GM19463 (cell line): Measurements from ENCODE around the gene DGLUCY.
"Not testable (repeated sequence)": the region's sequence is repeated elsewhere in the genome, so short reads cannot be mapped to it uniquely, and the experiment has no call there.

Experiments
- ATAC-seq: cut with Tn5 transposase; IDR thresholded peaks from one replicate; pipeline ENCODE4 v1.9.1; 2021; ENCODE audit warnings: mild to moderate bottlenecking, moderate library complexity; ENCODE audit not compliant: unreplicated experiment

DGLUCY gene

DNA sequence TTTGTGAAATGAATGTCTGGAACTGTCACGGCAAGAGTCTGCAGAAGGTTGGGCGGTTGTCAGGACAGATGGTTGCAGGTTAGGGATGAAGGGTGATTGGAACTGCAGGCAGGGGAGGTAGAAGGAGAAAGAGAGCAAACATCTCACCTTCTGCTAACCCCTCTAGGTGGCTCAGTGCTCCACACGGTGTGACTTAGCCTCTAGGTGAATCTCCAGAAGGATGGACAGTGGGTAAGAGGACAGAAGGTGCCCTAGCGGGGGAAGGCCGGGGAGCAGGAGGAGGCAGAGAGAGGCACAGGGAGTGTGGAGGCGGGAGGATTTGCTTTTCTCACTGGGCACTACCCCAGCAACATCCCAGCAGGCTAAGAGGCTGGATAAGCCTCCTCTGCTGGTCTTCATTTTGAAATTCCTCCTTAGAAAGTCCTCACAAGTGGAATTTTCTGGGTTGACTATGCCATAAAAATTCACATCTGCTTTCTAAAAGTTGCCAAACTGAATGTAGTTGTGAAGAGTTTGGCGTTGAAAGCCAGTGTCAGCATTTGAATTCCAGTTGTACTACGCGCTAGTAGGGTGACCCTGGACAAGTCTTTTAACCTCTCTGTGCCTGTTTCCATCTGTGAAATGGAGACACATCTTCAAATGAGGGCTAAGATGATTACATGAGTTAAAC lies 141.3 kb downstream of the DGLUCY start:
- no peak for ATAC-seq

DNA sequence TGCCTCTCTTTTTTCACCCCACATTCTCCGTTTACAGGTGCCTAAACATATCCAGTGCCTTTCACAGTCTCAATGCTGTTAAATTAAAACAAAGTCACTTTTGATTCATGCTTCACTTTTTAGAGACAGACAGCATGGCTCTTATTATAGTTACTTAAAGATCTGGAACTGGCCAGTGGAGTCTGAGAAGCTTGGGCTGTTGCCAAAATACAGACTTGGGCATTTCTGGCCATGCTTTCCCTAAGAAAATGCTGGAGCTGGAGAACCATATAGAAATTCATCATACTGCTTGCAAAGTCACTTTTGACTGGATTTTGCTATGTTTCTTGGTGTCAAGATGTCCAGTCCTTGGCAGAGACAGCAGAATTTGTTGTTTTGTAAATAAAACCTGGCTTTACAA lies 142.8 kb downstream of the DGLUCY start:
- no peak for ATAC-seq

DNA sequence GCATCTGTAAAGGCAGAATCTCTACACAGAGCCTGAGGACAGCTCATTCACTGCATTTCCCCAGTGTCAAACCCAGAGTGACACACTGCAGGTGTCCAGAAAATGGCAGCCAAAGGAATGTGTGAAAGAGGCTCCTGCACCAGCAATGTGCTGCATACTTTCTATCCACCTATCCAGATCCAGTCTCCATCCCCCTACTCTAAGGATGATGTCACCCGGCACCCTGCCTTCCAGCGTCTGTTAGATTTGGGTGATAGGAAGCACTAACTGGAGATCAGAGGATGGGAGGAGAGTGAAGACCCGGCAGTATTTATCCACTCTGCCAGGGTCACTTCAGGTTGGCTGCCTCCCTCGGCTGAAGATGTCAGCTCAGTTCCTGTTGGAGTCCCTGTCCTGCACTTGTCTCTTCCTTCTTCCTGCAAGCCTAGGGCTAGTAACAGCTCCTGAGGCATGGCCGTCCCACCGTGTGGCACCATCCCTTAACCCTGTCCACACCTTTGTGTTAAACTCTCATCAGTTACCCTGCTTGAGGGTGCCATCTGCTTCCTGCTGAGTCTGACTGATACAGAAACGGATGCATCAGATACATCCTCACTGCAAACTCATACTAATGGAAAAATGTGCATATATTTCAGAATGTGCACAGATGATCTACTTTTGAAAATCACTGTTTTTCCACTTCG lies 143.6 kb downstream of the DGLUCY start:
- no peak for ATAC-seq

DNA sequence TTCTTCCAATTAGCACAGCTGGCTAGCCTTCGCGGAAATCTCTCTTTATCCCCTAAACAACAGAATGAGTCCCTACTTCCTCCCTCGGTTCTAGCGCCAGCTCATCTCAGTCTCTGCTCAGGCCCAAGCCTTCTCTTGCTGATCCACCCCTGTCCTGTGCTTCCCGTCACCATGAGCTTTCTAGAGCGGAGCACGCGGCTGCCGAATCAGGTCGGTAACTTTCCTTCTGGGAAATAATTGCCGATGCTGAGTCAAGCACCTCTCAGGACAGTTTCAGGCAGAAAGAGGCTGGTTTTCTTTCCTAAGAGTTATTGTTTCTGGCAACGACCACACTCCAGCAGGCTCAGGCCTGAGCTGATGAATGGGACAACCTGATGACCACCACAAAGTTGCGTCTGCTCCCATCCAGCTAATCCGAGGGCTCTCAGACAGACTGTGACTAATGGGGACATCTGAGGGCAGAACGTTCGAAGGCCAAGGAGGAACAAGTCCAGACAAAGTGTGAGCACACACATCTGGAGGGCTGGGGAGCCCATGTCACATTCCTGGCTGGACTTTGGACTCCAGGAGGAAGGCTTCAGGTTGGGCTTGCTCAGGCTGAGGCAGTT lies 144.2 kb downstream of the DGLUCY start:
- ATAC-seq: no peak

DNA sequence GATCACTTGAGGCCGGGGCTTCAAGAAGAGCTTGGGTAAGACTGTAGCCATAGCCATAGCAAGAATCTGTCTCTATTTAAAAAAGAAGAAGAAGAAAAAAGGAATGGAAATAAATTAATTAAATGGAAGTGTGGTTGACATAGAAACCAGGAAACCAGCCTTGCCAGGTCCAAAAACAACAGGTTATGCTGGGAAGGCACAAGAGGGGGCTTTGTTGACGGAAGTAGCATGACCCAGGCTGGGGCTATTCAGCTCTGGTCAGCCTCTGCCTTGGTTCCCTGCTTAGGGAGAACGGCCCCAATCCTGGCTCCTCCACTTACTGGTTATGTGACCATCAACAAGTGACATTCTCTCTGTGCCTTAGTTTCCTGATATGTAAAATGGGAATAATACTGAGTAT lies 145.0 kb downstream of the DGLUCY start:
- no peak for ATAC-seq

DNA sequence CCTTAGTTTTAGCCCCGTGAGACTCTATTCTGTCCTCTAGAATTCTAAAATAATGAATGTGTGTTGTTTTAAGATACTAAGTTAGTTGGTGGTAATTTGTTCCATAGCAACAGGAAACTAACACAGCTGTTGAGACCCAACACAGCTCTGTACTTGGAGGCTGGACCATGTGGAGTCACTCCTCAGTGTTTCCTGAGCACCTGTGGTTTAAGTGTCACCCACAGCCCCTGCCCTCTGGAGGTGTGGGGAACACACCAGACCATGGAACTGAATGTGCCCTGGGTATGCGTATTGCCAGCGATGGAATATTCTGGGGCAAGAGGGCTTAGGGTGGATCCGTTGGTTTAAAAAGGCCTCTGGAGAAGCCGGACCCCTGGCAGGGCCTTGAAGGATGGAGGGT lies 147.2 kb downstream of the DGLUCY start:
- no peak for ATAC-seq

DNA sequence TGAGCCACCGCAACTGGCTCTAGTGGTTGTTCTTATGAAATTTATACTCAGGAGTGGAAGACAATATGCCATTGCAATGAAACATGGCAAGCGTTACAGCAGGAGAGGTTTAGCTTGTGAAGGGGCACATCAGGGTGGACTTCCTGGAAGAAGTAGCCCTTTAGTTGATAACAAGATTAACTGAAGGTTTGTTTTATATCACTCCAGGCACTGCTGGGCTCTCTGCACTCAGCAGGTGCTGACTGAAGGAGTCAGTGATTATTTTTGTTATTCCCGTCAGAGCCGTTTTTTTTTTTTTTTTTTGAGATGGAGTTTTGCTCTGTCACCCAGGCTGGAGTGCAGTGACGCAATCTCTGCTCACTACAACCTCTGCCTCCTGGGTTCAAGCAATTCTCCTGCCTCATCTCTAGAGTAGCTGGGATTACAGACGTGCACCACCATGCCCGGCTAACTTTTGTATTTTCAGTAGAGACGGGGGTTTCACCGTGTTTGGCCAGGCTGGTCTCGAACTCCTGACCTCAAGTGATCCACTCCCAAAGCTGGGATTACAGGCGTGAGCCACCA lies 148.2 kb downstream of the DGLUCY start:
- no peak for ATAC-seq

DNA sequence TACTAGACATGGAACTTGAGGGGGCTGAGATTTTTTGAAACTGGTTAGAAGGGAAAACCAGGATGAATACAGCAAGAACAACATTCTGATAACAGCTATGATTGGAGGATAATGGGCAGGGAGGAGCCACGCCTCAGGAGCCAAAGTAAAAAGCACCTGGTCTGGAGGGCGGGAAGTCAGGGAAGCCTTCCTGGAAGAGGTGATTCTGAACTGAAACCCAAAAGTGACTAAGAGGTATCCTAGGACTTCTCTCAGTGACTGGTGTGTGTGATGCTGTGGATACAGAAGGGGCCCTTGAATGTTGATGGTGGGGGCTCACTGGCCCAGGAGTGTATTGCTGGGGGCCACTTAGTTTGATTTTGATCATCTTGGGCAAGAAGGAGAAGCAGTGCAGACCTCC lies 149.5 kb downstream of the DGLUCY start:
- ATAC-seq: no peak

DNA sequence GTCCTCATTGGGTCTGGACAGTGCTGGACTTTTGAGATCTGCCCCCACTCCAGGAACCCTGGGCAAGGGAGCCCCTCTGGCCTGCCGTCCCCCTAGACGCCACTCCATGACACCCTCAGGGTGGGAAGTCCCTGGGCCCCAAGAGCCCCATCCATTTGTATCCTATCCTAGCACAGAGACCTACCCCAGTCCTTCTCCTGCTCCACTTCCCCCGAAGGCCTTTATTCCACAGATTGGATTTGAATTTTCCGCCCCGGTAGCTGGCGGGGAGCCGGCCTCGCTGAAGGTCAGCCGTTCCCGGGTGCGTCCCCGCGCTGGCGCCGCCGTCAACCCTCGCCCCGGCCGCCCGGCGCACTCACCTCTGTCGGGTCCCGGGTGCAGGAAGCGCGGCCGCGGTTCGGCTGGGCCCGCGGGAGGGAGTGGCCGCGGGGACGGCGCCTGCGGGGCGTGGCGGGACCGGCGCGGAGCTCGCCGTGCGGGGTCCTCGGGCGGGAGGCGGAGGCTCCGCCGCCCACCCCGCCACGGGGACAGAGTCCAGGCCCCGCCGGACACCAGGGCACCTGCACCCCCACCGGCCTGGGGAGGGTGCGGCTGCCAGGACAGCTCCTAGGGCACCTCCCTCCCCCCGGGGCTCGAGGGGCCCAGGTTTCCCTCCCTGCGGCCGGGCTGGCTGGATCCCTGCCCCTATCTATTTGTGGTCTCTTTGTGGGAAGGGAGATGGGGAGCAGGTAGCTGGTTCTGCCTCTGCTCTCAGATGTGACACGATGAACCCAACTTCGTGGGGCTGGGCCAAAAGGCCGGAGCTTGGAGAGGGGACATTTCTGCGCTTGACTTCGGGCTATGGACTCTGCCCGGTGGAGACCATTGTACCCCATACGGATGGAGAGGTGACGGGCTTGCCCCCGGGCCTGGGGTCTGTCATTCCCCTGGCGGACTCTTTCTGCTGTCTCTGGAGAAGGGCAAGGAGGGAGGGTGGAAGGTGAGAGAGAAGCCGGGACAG lies 150.6 kb downstream of the DGLUCY start:
- no peak for ATAC-seq

DNA sequence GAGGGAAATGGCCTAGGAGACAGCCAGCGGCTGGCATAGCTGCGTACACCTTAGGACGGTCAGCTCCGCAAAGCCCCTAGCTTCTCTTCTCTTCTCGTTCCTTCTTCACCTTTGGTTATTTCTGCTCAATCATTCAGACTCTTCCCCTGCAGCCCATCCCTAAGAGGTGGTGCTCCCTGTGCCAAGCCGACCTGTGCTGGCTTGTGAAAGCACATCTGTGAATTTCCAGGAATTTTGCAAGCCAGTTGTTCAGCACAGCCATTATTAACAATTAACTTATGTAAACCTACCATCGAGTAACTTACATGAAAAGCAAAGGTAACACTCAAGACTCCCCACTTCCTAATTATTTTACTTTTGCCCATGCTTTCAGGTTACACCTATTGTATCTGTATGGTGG lies 151.5 kb downstream of the DGLUCY start:
- ATAC-seq: no peak

DNA sequence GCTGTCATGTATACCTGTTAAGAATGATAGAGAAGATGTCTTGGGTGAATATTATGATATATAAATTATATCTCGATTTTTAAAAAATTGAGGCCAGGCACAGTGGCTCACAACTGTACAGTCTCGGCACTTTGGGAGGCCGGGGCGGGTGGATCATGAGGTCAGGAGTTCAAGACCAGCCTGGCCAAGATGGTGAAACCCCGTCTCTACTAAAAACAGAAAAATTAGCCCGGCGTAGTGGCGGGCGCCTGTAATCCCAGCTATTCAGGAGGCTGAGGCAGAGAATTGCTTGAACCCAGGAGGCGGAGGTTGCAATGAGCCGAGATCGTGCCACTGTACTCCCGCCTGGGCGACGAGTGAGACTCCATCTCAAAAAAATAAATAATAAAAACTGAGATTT lies 152.4 kb downstream of the DGLUCY start:
- ATAC-seq: not testable (repeated sequence)

DNA sequence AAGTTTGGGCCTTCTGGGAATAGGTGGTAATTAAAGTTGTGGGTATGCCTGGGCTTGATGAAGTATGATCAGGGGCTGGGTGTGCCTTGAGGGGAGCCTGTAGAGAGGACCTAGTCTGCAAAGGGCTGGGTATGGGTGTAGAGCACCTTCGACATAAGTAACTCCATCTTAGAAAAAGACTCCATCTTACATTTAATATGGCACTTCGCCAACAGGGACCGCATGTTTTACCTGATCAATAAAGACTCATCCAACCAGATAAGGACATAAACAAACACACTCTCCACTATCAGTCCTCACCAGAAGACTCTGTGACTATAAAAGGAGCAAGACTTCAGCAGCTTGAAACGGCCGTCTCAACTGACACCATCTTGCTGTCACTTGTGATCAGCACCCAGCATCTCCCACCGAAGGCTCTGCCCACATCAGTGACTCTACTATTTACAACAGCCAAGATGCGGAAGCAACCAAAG lies 154.1 kb downstream of the DGLUCY start:
- ATAC-seq: no peak

DNA sequence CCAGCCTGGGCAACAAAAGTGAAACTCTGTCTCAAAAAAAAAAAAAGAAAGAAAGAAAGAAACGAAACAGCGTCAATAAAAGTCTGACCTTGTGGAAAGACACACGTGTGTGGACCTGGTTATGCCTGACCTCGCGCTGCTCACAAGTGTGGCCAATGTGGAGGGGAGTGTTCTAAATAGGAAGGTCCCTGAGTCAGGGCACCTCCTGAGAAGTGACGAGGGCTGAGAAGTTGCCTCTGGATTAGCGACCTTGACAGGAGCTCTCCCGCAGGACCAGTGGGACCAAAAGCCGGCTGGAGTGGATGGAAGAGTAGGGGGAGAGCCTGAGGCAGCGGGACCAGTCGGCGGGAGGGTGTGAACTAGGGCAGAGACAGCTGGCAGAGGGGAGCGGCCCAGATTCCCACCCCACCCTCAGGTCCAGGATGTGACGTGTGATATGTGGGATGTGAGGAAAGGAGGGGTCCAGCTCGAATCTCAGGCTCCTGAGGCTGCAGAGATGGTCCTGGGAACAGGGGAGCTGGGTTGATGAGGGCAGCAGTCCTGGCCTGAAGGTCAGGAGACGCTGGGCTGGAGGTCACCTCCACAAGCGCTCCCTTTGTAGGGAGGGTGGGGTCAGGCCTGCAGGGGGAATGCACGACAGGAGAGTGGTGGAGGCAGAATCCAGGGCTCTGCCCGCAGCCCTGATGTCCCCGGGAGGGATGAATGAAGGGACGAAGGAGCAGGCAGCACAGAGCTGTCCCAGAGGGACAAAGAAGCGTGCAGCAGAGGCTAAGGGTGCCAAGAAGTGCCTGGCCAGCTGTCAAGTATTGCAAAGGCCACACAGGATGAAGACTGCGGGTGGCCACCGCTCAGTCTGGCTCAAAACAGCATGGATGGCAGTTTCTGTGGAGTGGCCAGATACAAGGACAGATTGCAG lies 155.5 kb downstream of the DGLUCY start:
- no peak for ATAC-seq

DNA sequence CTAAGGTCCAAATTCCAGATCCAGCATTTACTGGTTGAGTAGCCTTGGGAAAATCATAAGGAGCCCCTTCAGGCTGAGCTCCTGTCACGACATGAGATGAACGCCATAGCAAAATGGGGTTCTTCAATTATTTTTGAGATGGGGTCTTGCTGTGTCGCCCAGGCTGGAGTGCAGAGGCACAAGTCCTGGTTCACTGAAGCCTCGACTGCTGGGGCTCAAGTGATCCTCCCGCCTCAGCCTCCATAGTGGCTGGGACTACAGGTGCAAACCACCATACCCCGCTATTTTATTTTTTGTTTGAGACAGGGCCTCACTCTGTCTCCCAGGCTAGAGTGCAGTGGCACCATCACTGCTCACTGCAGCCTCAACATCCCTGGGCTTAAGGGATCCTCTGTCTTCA lies 156.3 kb downstream of the DGLUCY start:
- no peak for ATAC-seq

DNA sequence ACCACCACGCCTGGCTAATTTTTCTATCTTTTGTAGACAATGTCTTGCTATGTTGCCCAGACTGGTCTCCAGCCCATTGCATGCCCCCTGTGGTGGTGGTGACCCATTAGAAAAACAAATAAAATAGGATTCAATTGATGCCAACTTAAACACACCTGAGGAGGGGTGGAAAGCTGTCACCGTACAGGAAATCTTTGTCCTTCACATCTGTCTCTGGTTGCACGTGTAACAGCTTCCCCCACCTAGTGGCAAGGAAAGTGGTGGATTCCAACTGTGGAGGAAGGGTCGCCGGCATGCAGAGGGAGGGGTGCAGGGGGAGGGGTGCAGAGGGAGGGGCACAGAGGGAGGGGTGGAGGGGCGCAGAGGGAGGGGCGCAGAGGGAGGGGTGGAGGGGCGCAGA lies 156.7 kb downstream of the DGLUCY start:
- ATAC-seq: no peak

DNA sequence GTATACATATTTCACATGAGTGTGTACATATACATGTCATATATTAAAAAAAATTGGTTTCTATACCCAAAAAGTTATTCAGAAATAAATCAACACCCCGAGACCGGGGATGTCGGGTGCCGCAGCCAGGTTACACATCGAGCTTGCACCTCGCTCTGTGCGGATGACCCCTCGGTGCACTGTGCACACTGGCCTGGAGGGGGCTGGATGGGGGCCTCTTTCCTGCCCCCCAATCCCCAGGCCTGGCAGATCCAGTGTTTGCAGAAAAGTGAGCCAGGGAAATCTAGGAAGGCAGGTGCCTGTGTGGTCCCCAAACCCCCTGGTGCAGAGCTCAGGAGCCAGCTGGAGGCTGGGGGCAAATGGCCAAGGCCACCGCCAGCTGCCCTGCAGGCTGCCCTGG lies 157.8 kb downstream of the DGLUCY start:
- no peak for ATAC-seq

DNA sequence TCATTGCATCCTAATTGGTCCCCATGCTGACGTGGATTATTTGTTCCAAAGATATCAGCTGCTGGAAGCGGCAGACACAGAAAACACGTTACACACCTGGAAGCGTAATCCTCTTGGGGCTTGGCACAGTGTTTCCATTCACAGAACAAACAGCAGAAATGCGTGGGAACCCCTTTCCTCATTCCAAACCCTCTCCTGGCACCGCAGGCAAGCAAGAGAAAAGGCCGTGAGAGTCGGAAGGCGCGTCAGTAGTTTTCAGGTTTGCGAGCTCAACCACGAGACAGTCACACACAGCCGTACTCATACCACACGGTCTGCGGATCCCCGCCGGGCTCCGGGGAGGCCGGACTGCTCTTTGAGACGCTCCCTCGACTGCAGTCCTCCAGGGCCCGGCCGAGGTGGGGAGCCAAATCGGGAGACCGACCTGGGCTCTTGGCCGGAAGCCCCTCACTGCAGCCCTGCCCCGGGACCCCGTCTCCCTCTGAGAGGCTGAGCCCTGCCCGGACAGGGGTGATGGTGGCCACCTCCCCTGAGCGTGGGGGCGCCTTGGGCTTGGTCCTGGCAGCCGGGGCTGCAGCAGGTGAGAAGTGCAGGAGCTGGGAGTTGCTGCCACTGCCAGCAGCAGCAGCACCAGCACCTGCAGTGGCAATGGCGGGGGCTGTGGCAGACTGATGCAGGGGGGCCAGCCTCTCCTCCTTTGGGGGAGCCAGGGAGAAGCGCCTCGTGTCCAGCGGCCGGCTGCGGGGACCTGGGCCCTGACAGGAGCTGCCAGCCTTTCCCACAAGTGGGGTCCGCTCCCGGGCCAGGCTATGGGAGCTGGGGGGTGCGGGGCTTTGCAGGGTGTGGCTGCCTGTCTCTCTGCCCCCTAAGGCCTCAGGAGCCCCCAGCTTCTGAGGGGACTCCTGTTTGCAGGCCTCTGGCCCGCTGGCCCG lies 158.7 kb downstream of the DGLUCY start:
- no peak for ATAC-seq

DNA sequence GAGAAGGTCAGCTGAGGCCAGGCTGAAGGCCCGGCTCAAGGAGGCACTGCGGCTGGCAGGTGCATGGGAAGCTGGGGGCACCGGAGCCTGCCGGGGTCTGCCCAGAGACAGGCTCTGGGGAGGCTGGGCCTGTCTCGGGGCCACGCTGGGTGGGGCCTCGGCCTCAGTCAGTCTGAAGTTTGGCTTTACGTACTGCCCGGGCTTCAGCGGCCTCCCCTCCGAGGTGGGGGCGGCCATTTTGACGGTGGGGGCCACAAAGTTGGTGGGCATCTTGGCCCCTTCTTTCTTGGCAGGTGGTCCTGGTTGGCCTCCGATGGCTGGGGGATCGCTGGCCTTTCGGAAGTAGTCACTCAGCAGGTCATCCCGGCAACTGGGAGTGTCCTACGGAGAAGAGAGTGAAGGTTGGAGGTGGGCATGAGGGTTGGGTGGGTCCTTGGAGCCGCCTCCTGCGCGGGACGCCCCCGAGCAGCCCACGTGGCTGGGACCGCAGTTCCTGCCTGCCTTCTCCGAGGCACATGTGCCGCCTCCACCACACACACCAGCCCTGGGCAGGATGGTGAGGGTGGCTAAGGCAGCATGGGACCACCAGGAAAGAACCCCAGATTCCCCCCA lies 159.5 kb downstream of the DGLUCY start:
- no peak for ATAC-seq
